GM18499 (cell line): ENCODE measurements around the gene RHCE.
"Not testable (repeated sequence)": the region's sequence is repeated elsewhere in the genome, so short reads cannot be mapped to it uniquely, and the experiment has no call there.

Experiments used
- ATAC-seq: cut with Tn5 transposase; IDR thresholded peaks from one replicate; pipeline ENCODE4 v1.9.1; 2021; ENCODE audit warnings: moderate number of reproducible peaks; ENCODE audit not compliant: insufficient read depth, unreplicated experiment

The RHCE gene

DNA sequence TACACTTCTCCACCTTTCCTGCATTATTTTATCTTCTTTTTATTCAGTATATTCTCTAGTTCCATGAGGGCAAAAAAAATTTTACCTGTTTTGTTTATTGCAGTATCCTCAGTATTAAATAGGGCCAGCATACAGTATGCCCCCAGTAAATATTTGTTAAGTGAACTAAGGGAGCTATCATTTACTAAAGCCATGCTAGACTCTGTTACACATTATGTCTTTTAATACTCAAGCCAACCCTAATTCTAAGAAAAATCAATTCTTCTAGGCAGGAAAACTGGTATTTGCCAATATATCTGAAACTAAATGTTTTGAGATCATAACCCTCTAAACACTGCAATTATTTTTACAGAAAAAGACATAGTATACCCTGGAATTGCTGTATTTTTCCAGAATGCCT, 64.2 kb downstream of the RHCE start:
- ATAC-seq = no peak

DNA sequence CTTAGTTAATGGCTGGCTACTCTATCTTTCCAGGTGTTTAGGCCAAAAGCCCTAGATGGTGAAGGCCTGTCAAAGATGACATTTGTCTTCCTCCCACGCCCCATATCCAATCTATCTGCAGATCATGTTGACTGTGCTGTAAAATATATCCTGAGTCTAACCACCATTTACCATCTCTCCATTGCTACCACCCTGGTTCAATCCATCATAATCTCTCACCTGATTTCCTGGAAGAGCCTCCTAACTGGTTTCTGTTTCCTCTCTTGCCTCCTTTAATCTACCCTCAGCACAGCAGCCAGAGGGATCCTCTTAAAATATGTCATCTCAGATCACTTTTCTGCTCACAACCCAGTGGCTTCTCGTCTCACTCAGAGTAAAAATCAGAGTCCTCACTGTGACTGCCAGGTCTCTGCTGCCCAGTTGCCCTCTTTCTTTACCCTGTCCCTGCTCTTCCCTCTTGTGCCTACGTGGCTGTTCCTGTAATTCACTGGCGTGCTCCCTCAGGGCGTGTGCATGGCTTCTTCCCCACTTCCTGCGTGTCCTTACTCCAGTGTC, 64.7 kb downstream of the RHCE start:
- no peak for ATAC-seq

DNA sequence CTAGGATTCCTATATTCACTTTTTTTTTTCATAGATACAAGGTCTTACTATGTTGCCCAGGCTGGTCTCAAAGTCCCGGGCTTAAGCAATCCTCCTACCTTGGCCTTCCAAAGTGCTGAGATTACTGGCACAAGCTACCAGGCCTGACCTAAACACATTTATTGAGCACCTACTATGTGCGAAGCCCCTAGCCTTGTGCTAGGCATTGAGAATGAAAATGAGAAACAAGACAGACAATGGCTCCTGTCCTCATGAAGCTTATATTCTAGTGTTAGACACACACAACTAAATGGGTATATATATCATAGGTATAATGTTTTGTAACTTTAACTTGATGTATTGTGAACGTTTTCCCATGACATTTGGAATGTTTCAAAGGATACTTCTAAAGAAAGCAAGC, 71.0 kb downstream of the RHCE start:
- ATAC-seq = no peak

DNA sequence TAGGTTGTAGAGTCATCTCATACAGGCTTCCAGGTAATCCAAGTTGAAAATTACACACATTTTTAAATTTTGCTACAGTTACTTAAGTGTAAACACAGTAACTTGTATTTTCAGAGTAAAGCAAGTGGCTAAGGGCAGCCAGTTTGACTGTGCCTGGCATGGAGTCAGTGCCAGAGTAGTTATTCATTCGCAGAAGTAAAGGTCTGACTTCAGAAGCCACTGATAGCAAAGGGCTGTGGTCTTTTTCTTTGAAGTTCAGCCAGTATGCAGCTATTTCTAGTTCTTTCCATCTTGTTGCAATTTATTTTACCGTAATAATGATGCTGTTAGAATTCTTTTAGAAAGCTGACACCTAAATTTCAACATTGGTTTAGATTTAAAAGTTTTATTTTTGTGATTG, 73.1 kb downstream of the RHCE start:
- no peak for ATAC-seq

DNA sequence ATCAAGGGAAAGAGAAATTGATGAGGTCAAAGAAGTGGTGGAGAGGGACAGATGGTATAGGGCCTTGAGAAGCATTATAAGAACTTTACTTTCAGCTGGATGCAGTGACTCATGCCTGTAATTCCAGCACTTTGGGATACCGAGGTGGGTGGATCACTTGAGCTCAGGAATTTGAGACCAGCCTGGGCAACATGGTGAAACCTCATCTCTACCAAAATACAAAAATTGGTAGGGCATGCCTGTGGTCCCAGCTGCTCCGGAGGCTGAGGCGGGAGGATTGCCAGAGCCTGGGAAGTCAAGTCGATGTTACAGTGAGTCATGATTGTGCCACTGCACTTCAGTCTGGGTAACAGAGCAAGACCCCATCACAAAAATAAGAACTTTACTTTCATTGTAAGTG, 76.8 kb downstream of the RHCE start:
- no peak for ATAC-seq

DNA sequence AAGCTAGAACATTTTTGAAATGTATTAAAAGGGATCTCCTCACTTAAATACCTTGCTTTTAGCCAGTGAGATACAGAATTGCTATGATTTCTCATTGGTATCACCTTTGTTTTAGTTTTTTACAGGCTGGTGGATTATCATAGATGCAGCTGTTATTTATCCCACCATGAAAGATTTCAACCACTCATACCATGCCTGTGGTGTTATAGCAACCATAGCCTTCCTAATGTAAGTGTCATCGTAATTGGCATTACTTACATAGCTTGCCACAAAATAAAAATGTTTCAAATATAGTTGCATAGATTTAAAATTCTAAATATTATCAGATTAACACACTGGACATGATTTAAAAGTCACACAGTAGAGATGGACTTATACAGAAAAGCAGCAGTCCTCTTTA, 77.8 kb downstream of the RHCE start:
- ATAC-seq = no peak

DNA sequence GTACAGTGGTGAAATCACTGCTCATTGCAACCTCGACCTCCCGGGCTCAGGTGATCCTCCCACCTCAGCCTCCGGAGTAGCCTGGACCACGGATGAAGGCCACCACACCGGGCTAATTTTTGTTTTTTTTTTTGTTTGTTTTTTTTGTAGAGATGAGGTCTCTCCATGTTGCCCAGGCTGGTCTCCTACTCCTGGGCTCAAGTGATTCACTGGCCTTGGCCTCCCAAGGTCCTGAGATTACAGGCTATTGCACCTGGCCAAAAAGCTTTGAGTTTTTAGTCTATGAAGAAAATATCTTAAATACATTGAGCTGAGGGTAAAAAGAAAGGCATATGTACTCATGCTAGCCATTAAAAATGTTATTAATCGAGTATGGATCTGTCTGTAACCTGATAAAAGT, 78.9 kb downstream of the RHCE start:
- no peak for ATAC-seq

DNA sequence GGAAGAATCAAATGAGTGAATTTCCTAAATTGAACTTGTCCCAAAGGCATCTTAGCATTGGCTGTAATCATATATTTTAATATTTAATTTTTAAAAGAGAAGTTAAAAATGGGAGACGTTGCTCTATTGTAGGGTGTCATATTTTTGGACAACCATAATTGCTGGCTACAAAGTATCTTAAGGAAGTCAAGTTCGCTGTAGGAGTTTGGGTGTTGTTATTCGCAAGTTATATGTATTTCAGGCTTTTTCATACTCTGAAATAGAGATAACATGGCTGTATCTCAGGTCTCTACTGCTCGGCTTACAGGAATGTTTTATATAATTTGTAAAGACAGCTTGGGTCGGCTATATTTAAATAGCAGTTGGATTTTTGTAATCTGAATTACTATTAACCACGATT, 81.6 kb downstream of the RHCE start:
- ATAC-seq = no peak

DNA sequence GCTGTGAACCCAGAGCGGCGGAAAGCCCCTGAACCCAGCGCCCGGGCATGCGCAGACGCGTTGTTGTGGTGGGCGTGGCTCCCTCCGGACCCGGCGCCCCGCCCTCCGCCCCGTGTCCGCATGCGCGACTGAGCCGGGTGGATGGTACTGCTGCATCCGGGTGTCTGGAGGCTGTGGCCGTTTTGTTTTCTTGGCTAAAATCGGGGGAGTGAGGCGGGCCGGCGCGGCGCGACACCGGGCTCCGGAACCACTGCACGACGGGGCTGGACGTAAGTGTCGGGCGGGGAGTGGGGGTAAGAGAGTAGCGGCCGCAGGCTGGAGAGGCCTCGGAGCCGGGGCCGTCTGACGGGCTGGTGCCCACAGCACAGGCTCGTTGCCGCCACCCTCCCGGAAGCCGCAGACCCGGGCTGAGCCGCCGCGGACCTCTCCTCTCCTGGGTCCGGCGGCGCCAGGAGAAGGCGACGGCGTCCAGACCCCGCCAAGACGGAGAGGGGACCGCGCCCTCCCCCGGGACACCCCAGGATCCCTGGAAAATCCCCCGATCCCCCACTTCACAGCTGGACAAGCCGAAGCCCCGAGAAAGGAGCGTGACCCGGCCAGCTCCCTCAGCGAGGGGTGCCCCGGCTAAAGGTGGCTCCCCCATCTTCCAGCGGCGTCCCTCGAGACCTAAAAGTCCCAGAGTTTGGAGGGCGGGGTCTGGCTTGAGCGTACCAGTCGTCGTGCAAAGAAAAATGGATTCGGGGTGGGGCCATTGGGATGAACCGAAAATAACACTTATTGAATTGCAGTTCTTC, 82.2 kb downstream of the RHCE start, which contains the start of gene TMEM50A:
TMEM50A (plus strand) TSS at position 147 of the 794 bp plus-strand sequence. CDS start 2,153 bp downstream, outside the sequence.
- ATAC-seq = peak; percentile 44

DNA sequence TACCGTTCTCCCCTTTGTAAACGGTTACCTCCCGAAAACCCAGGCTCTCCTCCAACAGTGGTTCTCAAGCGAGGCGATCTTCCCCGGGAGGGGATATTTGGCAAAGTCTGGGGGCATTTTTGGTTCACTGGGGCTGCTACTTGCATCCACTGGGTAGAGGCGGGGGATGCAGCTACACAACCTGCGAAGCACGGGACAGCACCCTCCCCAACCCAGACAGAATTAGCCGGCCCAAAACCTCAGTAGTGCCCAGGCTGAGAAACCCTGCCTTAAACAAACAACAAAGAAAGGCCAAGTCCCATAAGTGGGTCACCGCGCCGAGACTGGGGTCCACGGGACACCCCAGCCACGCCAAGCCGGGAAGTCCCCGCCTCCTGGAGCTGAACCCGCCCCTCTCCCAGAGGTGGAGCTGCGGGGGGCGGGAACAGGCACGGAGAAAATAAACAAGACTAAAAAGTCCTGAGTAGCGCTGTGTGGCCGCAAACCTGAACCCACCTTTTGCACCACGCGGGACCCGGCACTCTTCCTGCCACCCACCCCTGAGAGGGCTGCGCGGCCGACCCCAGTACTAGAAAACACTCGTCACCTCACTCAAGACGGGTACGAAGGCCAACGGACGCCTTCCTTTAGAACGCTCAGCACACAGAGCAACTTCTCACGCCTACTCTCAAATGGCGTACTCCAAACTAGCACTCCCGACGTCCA, 83.0 kb downstream of the RHCE start:
- peak; percentile 23 for ATAC-seq

DNA sequence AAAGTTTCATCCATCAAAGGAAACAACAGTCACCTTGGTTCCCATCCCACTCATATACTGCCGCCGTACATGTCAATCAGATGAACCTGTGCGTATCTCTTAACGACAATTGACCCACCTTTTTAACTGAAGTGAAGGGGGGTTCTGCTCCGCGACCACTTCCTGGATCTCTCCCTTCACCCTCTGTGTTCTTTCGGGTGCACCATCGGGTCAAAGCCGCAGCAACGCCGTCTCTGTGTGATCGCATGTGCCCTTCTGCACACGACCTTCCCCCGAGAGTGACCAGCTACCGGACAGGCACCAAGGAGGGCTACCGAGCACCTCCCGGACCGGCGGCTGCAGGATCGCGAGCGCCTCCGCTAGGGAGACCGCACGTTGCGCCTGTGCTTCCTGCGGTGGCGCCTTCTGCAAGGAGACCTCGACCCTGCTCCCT, 83.7 kb downstream of the RHCE start:
- not testable (repeated sequence) for ATAC-seq

DNA sequence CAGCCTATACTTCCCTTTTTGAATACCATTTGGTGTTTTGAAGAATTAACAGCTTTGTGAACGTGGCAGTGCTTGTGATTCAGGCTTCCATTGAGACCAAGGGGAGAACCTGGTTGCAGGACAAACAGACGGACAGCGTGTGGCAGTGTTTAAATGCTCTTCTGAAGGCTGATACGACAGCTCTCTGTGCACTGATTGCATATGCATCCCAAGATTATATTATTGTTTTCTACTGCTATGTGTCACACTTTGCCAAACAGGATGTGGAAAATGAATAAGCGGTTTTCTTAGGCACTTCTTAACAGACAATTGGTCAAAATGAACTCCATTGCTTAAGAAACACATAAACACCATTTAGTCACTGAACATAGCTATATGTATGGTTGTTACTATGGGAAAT, 90.7 kb downstream of the RHCE start:
- not testable (repeated sequence) for ATAC-seq

DNA sequence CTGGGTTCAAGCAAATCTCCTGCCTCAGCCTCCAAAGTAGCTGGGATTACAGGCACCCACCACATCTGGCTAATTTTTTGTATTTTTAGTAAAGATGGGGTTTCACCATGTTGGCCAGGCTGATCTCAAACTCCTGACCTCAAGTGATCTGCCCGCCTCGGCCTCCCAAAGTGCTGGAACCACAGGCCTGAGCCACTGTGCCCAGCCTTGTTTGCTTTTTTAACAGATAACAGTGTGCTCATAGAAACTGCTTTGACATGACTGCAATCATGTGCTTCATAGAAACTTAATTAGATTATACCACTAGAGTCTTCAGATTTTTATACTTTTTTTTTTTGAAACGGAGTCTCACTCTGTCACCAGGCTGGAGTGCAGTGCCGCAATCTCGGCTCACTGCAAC, 91.3 kb downstream of the RHCE start:
- ATAC-seq = not testable (repeated sequence)

DNA sequence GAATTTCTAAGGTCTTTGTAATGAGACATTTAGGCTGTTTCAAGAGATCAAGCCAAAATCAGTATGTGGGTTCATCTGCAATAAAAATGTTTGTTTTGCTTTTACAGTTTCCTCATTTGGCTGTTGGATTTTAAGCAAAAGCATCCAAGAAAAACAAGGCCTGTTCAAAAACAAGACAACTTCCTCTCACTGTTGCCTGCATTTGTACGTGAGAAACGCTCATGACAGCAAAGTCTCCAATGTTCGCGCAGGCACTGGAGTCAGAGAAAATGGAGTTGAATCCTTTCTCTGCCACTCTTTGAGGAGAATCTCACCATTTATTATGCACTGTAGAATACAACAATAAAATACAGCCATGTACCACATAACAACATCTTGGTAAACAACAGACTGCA, 91.8 kb downstream of the RHCE start:
- ATAC-seq = not testable (repeated sequence)

DNA sequence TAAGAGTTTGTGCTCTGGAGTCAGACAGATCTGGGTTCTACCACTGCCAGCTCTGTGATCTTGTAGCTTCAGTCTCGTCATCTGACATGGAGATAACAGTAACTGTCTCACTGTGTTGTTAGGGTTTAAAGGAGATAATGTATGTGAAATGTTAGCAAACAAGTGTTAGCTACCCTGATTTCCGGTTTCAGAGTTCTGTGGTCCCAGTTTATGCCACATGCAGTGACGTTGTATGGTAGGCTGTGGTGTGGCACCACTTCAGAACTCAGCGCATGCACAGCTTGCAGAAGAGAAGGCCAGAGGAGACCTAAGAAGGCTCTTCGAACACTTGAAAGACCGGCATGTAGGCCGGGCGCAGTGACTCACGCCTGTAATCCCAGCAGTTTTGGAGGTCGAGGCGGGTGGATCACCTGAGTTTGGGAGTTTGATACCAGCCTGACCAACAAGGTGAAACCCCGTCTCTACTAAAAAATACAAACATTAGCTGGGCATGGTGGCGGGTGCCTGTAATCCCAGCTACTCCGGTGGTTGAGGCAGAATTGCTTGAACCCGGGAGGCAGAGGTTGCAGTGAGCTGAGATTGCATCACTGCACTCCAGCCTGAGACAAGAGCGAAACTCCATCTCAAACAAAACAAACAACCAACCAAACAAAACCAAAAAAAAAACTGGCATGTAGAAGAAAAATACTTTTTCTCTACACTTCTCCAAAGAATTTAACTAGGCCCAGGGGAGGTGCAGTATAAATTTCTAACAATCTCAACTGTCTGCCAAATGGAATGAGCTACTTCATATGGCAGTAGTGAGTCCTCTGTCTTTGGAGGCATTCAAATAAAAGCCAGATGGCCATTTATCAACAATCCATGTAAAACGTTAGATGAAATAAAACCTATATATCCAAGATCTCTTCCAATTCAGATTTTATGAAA, 92.5 kb downstream of the RHCE start:
- not testable (repeated sequence) for ATAC-seq

DNA sequence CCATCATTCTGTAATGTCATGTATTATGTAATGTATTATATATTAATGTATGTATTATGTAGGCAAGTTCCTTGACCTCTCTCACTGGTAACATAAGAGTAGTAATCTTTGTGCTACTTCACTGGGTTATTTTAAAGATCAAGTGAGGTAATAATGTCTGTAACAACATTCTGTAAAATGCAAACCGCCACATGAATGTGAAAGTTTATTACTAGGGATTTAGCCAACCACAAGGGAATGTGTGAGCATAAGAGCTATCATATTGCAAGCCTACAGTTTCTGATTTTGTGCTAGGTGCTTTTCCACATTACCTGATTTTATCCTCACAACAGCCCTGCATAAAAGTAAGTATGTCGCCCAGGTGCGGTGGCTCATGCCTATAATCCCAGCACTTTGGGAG, 96.2 kb downstream of the RHCE start:
- ATAC-seq = not testable (repeated sequence)

DNA sequence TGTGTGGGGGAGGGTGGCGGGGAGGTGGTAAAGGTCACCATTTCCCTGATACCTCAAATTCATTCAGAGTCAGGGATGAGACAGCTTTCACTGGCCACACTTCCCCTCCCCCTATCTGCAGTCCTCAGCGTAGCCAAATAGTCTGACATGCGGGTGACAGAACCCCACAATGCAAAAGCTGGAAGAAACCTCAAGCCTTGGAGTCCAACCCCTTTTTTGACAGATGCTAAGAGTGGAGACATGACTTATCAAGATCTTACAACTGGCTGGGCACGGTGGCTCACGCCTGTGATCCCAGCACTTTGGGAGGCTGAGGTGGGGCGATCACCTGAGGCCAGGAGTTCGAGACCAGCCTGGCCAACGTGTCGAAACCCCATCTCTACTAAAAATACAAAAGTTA, 98.5 kb downstream of the RHCE start:
- not testable (repeated sequence) for ATAC-seq

DNA sequence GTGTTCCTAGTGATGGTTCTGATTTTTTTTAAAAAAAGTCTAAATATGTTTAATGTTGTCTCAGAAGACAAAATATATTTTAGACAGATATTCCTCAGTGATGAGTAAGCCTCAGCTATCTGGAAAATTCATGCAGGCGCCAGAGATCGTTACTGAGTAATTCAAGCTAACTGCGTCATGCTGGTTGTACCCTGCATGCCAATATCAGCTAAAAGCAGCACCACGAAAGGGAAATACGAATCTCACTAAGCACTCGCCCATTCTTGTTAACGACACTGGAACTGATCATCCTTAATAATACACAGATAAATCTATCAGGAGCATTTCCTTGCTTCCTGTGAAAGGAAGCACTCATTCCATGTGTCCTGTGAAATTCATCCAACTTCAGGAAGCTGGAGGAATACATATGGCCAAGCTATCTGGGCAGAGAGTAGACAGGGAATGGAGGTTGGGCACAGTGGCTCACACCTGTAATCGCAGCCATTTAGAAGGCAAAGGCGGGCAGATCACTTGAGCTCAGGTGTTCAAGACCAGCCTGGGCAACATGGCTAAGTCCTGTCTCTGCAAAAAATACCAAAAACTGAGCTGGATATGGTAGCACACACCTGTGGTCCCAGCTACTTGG, 100.2 kb downstream of the RHCE start:
- ATAC-seq = not testable (repeated sequence)

DNA sequence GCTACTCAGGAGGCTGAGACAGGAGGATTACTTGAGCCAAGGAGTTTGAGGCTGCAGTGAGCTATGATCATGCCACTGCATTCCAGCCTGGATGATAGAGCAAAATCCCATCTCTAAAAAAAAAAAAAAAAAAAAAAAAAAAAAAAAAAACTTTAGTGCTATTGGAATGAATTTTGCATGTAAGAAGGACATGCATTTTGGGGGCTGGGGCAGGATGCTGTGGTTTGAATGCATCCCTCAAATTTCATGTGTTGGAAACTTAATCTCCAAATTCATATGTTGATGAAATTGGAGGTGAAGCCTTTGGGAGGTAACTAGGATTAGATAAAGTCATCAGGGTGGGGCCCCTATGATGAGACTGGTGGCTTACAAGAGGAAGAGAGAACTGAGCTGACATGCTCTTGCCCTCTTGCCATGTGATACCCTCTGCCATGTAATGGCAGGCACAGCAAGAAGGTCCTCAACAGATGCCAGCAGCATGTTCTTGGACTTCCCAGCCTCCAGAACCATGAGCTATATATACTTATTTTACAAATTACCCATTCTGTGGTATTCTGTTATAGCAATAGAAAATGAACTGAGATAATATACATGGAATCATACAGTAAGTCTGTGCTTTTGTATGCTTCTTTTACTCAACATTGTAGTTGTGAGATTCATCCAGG, 107.7 kb downstream of the RHCE start:
- not testable (repeated sequence) for ATAC-seq
